Liver (tissue), 3 donors: Measurements from ENCODE around the gene BST1.

ENCODE experiments used
- ATF3 ChIP-seq: IDR thresholded peaks from 2 replicates; pipeline ENCODE4 v1.6.1; 2016; ENCODE audit warnings: antibody characterized with exemption
- REST ChIP-seq: IDR thresholded peaks from 2 replicates; pipeline ENCODE4 v1.6.1; 2016; ENCODE audit warnings: antibody characterized with exemption, mild to moderate bottlenecking
- RXRA ChIP-seq, 2 donors: IDR thresholded peaks; 2 replicates each; pipeline ENCODE4 v1.6.1; 2017 to 2018; ENCODE audit warnings: antibody characterized with exemption in 2 of 2, mild to moderate bottlenecking in 1 of 2
- TAF1 ChIP-seq: conservative IDR thresholded peaks from 2 replicates; pipeline ENCODE4 v1.6.1; 2016; ENCODE audit warnings: antibody characterized with exemption, mild to moderate bottlenecking
- TF ChIP-seq, protein P1 (sequence below): fragments of 150-350 bp; IDR thresholded peaks from 2 replicates; pipeline ENCODE4 v1.5.1; 2017; ENCODE audit warnings: improper control_type of control experiment, low read depth, low read length; ENCODE audit not compliant: missing input control
- donor health status: healthy.
- donor health status: healthy.

- TF ChIP-seq TAF1 (no peak), REST (no peak), RXRA (IDR thresholded peaks at IDR 0.05) (no peak), ATF3 (no peak)
- TF ChIP-seq, protein P1, sequence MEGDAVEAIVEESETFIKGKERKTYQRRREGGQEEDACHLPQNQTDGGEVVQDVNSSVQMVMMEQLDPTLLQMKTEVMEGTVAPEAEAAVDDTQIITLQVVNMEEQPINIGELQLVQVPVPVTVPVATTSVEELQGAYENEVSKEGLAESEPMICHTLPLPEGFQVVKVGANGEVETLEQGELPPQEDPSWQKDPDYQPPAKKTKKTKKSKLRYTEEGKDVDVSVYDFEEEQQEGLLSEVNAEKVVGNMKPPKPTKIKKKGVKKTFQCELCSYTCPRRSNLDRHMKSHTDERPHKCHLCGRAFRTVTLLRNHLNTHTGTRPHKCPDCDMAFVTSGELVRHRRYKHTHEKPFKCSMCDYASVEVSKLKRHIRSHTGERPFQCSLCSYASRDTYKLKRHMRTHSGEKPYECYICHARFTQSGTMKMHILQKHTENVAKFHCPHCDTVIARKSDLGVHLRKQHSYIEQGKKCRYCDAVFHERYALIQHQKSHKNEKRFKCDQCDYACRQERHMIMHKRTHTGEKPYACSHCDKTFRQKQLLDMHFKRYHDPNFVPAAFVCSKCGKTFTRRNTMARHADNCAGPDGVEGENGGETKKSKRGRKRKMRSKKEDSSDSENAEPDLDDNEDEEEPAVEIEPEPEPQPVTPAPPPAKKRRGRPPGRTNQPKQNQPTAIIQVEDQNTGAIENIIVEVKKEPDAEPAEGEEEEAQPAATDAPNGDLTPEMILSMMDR: no peak
These were observed 28.8 kb upstream of the BST1 start for GRCh38 chr4:15674046-15674445.
